ENCODE data around the gene SCAF4.
"Not testable (repeated sequence)": the region's sequence is repeated elsewhere in the genome, so short reads cannot be mapped to it uniquely, and the experiment has no call there.

GRCh38 chr21:31654821-31655580, 76.9 kb downstream of the SCAF4 start:
- not testable (repeated sequence) for TF ChIP-seq CTCF (IDR thresholded peaks at IDR 0.05; ENCODE audit: low read depth, low read length, missing input control); YY1 (IDR thresholded peaks at IDR 0.05); TAF1 (conservative IDR thresholded peaks at IDR 0.05); MAX (IDR thresholded peaks at IDR 0.05); JUND (IDR thresholded peaks at IDR 0.05); ZBTB33 (IDR thresholded peaks at IDR 0.05); GABPA (IDR thresholded peaks at IDR 0.05 in 1 of 2, conservative IDR thresholded peaks at IDR 0.05 in 1 of 2); SP1 (IDR thresholded peaks at IDR 0.05); REST (IDR thresholded peaks at IDR 0.05); RAD21 (IDR thresholded peaks at IDR 0.05); FOXA1 (IDR thresholded peaks at IDR 0.05); ATF3 (IDR thresholded peaks at IDR 0.05); RXRA (IDR thresholded peaks at IDR 0.05); FOXA2 (IDR thresholded peaks at IDR 0.05)
